Testis (tissue), 2 donors: ENCODE data around the gene GLRA3.

Experiments used
- CTCF ChIP-seq, 3 experiments: fragments of 450-650 bp in 2 of 3; fragments of 200-600 bp in 1 of 3; sonication (generic) in 1 of 3; IDR thresholded peaks; one replicate each; pipeline ENCODE4 v1.5.1; 2016 to 2019; ENCODE audit warnings: antibody characterized with exemption in 3 of 3, mild to moderate bottlenecking in 2 of 3, moderate library complexity in 1 of 3
- POLR2A ChIP-seq: fragments of 450-650 bp; IDR thresholded peaks from one replicate; pipeline ENCODE4 v1.6.1; 2017; ENCODE audit warnings: antibody characterized with exemption, mild to moderate bottlenecking, moderate library complexity

- no peak for TF ChIP-seq CTCF (IDR thresholded peaks at IDR 0.05)
- TF ChIP-seq POLR2A, result no peak
These were observed 156.8 kb downstream of the GLRA3 start for GRCh38 chr4:174672276-174672675.
